Adrenal gland (tissue), 19 donors: Measurements from ENCODE around the gene GBF1. TPM values are rescaled to one million over a fixed set of nuclear protein-coding genes. Genes with fewer than 3 reads are reported as not detected.
A peak's percentile ranks its signal among the peaks of the same experiment; 100 is the strongest.

Experiments
- DNase-seq, 7 donors: peaks; one replicate each; pipeline ENCODE4 v3.0.0-alpha.2; 2019 to 2020
- H3K27ac ChIP-seq, 5 donors: fragments of 200-600 bp; sonication (generic) in 4 of 5; 1 replicate in 3 of 5; 2 replicates in 2 of 5; pipeline versions ENCODE4 v1.5.1 to v1.8.0; 2016 to 2020; ENCODE audit warnings: mild to moderate bottlenecking in 1 of 5
- H3K27me3 ChIP-seq: fragments of 200-600 bp; 2 replicates; pipeline ENCODE4 v1.8.0; 2021
- H3K36me3 ChIP-seq, 2 donors: fragments of 200-600 bp; replicated peaks in 1 of 2; 1 replicate in 1 of 2; 2 replicates in 1 of 2; pipeline versions ENCODE4 v1.5.1 to v1.8.0; 2018 to 2022
- H3K4me1 ChIP-seq, 2 donors: fragments of 200-600 bp; replicated peaks in 1 of 2; 1 replicate in 1 of 2; 2 replicates in 1 of 2; pipeline versions ENCODE4 v1.5.1 to v1.8.0; 2018 to 2021
- H3K4me3 ChIP-seq, 4 donors: fragments of 200-600 bp; sonication (generic) in 3 of 4; one replicate each; pipeline ENCODE4 v1.5.1; 2016 to 2018
- H3K9me3 ChIP-seq, 3 donors: fragments of 200-600 bp; sonication (generic) in 1 of 3; replicated peaks in 1 of 3; 1 replicate in 2 of 3; 2 replicates in 1 of 3; pipeline versions ENCODE4 v1.5.1 to v1.8.0; 2016 to 2021
- CTCF ChIP-seq, 6 experiments: fragments of 450-650 bp in 4 of 6; fragments of 200-600 bp in 2 of 6; sonication (generic) in 1 of 6; IDR thresholded peaks; 1 replicate in 5 of 6; 2 replicates in 1 of 6; pipeline versions ENCODE4 v1.5.1 to v1.8.0; 2016 to 2021; ENCODE audit warnings: antibody characterized with exemption in 6 of 6, mild to moderate bottlenecking in 2 of 6, moderate library complexity in 1 of 6
- POLR2A ChIP-seq, 2 donors: fragments of 450-650 bp; IDR thresholded peaks; one replicate each; pipeline ENCODE4 v1.6.1; 2017; ENCODE audit warnings: antibody characterized with exemption in 2 of 2, mild to moderate bottlenecking in 2 of 2, moderate library complexity in 1 of 2
- WGBS, 4 donors: extraction: QIAGEN DNeasy Blood & Tissue Kit in 2 of 4; methylation state at CpG; one replicate each; pipeline versions ENCODE4 v1.1.5 to v1.1.7; 2013 to 2017; 5-methylcytosine and 5-hydroxymethylcytosine counted together
- intact Hi-C, 2 donors: fragments of 100-400 bp; cut with DNase I; formaldehyde crosslinking; loops; one replicate each; pipeline versions ENCODE4 v1.14.1 to v1.15.0; 2022 to 2023
- long read RNA-seq, 10 donors: library from polyadenylated mRNA in 3 of 10; unstranded in 2 of 10; stranded (forward) in 1 of 10; transcript quantifications; one replicate each; pipeline ENCODE4 v2.0.0 and lab custom pipeline, GENCODE V29; 2021 to 2026
- polyA plus RNA-seq, 3 donors: library from polyadenylated mRNA; stranded (reverse); fragments of 200-250 nt in 2 of 3; fragments of 350-450 nt in 1 of 3; fragmentation: Illumina TruSeq in 1 of 3; extraction: RNeasy Lipid Tissue Mini Kit (QIAGEN cat#74804) in 1 of 3; gene quantifications; one replicate each; pipeline ENCODE4 v1.2.3, GENCODE V29; 2013 to 2014
- total RNA-seq, 9 donors: library from RNA; depleted of rRNA in 4 of 9; stranded (reverse); fragments of >200 nt in 4 of 9; fragments of 120-200 nt in 1 of 9; fragmentation: NEBNext Ultra II Directional in 1 of 9; extraction: Animal tissue kit (Norgen Biotek cat#: 25700) in 1 of 9; gene quantifications; one replicate each; pipeline versions ENCODE4 v1.1.0 to v1.2.4, GENCODE V29; 2013 to 2023
- donor health status: healthy with polysubstance abuse.
- donor health status: Bipolar disorder and iron deficiency.
- donor health status: DM: yes; HTN: yes; CAD: no.
- donor health status: DM: no; HTN: no; CAD: no.
- donor health status: DM: no; HTN: no; CAD: no.
- donor health status: DM: yes; HTN: yes; CAD: no.

GBF1 gene
- 10 to 100 TPM; 28.4 to 46.1 (median 40.7) TPM for total RNA-seq
- polyA plus RNA-seq, result 10 to 100 TPM; 16.4 to 35.1 (median 20.6) TPM
- long read RNA-seq, donor 1, result 0 reads
- long read RNA-seq, donor 2, partial matches to known transcripts, result 42 of 42 reads
- long read RNA-seq, donor 2, other reads (novel, unspliced or antisense), result 0 of 42 reads
- long read RNA-seq, donor 3, result 0 reads
- long read RNA-seq, donor 4, partial matches to known transcripts, result 8 of 12 reads
- long read RNA-seq, donor 4, other reads (novel, unspliced or antisense), result 4 of 12 reads
- long read RNA-seq, donor 5, full-length matches to known transcripts, result 1 of 22 reads
- long read RNA-seq, donor 5, partial matches to known transcripts, result 12 of 22 reads
- long read RNA-seq, donor 5, other reads (novel, unspliced or antisense), result 9 of 22 reads
- long read RNA-seq, donor 6, partial matches to known transcripts, result 7 of 11 reads
- long read RNA-seq, donor 6, other reads (novel, unspliced or antisense), result 4 of 11 reads
- long read RNA-seq, donor 7, result 0 reads
- long read RNA-seq, donor 8, full-length matches to known transcripts, result 1 of 1 reads
- long read RNA-seq, donor 8, partial matches to known transcripts, result 0 of 1 reads
- long read RNA-seq, donor 8, other reads (novel, unspliced or antisense), result 0 of 1 reads
- long read RNA-seq, donor 9, result 0 reads
- long read RNA-seq, donor 10, result 0 reads

GRCh38 chr10:102245082-102245931 is at the start of gene GBF1:
TSS of gene GBF1 (plus strand) at chr10:102245532. CDS start at chr10:102258939, 13,407 bp downstream.
- Histone ChIP-seq H3K4me3 (peak within 1 kb of the TSS; percentile 68 to 91 (median 78)), H3K9me3 (no peaks in the 10 kb centered on the region), H3K27me3 (no peaks in the 10 kb centered on the region), H3K36me3 (no peaks in the 10 kb centered on the region), H3K27ac (peak within 1 kb of the TSS; percentile 50 to 96 (median 81)), H3K4me1 (peaks cover 25 to 50% of the 10 kb centered on the region in 2 donors)
- peak; percentile 92 to 99 (median 95) for DNase-seq
- intact Hi-C loops, result no loop called here
- TF ChIP-seq CTCF (IDR thresholded peaks at IDR 0.05) (no peak), POLR2A (IDR thresholded peaks at IDR 0.05) (peak; percentile 94 to 98)
- WGBS, 4 donors, result 0% methylated on average over 31 to 47 of the region's 47 CpGs

- Histone ChIP-seq H3K4me3 (no peak overlapping the region), H3K27me3 (no peaks in the 10 kb centered on the region), H3K27ac (no peak overlapping the region), H3K4me1 (no peaks in the 10 kb centered on the region), H3K9me3 (no peaks in the 10 kb centered on the region), H3K36me3 (no peaks in the 10 kb centered on the region)
- intact Hi-C loops, result no loop called here
- no peak for DNase-seq
- TF ChIP-seq CTCF (IDR thresholded peaks at IDR 0.05) (no peak), POLR2A (IDR thresholded peaks at IDR 0.05) (no peak)
- 66 to 77% (median 73%) methylated on average over 2 of the region's 2 CpGs for WGBS, 4 donors
Observed at GRCh38 chr10:102196893-102197292, 48.4 kb upstream of the GBF1 start.

- Histone ChIP-seq H3K9me3 (no peaks in the 10 kb centered on the region), H3K36me3 (no peaks in the 10 kb centered on the region), H3K27me3 (no peaks in the 10 kb centered on the region), H3K27ac (no peak overlapping the region), H3K4me1 (no peaks in the 10 kb centered on the region), H3K4me3 (no peak overlapping the region)
- WGBS, 4 donors, result 64 to 83% (median 70%) methylated on average over 2 of the region's 2 CpGs
- TF ChIP-seq POLR2A (IDR thresholded peaks at IDR 0.05), result no peak
- no peak for TF ChIP-seq CTCF (IDR thresholded peaks at IDR 0.05)
- DNase-seq, result no peak
- intact Hi-C loops, result no loop called here
Observed at GRCh38 chr10:102198027-102198426, 47.3 kb upstream of the GBF1 start.
